K562 (cell line): ENCODE measurements around the gene CLCN6. TPM values are rescaled to one million over a fixed set of nuclear protein-coding genes. Genes with fewer than 3 reads are reported as not detected.

Experiments used
- ATAC-seq: fragments of 200-7000 bp; cut with Tn5 transposase; 3 replicates; pipeline ENCODE4 v1.9.1; 2020; ENCODE audit warnings: moderate library complexity
- BruUV-seq: library from RNA; stranded (reverse); fragments of 400-500 nt; replicated peaks from 2 replicates; lab custom pipeline; 2021; lab: Mats Ljungman, UMichigan
- CTCF ChIA-PET: fragments of 300-600 bp; formaldehyde crosslinking; extraction: SDS; loops from one replicate; lab custom pipeline; 2021; ENCODE audit warnings: low intra/inter-chr PET ratio; lab: Yijun Ruan, JAX
- POLR2A ChIA-PET: fragments of 300-600, 350-650 bp; sonication (Branson Sonifier 250); formaldehyde crosslinking; extraction: SDS; loops from one replicate; lab custom pipeline; 2021; ENCODE audit warnings: antibody characterized with exemption, inconsistent platforms; lab: Yijun Ruan, JAX
- DNase-seq, 4 experiments: peaks; one replicate each; pipeline versions ENCODE4 v3.0.0 to v3.0.0-alpha.2; 2011 to 2018; ENCODE audit warnings: low spot score in 3 of 4, mixed read lengths in 3 of 4; ENCODE audit errors: extremely low read depth in 1 of 4
- FAIRE-seq: peaks from 2 replicates; lab custom pipeline; 2011; peaks lifted over from hg19 to GRCh38; lab: Jason Lieb, UNC
- H2AFZ ChIP-seq: 2 replicates; pipeline ENCODE4 v1.6.0; 2011; ENCODE audit warnings: low read depth, low read length, control low read depth, inconsistent platforms
- H3K27ac ChIP-seq: fragments of 200-600 bp; 3 replicates; pipeline ENCODE4 v1.8.0; 2011; ENCODE audit warnings: low read depth, mild to moderate bottlenecking, control low read depth, inconsistent platforms, low read length, moderate library complexity, mixed read lengths; ENCODE audit errors: extremely low read depth
- H3K27me3 ChIP-seq, 2 experiments: fragments of 300-600 bp in 1 of 2; 2 replicates in 1 of 2; 3 replicates in 1 of 2; pipeline versions ENCODE4 v1.6.0 to v1.8.0; 2011; ENCODE audit warnings: inconsistent platforms in 2 of 2, low read length in 2 of 2, mild to moderate bottlenecking in 1 of 2, mixed read lengths in 1 of 2, moderate library complexity in 1 of 2; ENCODE audit not compliant: control insufficient read depth in 2 of 2, insufficient read depth in 2 of 2
- H3K36me3 ChIP-seq: fragments of 300-600 bp; 3 replicates; pipeline ENCODE4 v1.8.0; 2011; ENCODE audit warnings: mild to moderate bottlenecking, low read length, inconsistent platforms; ENCODE audit not compliant: control insufficient read depth, insufficient read depth
- H3K4me1 ChIP-seq, 2 experiments: fragments of 200-600 bp in 1 of 2; replicated peaks in 1 of 2; 2 replicates in 1 of 2; 3 replicates in 1 of 2; pipeline versions ENCODE4 v1.5.1 to v1.8.0; 2011; ENCODE audit warnings: inconsistent platforms in 2 of 2, low read length in 2 of 2, mild to moderate bottlenecking in 1 of 2, mixed read lengths in 1 of 2, moderate library complexity in 1 of 2; ENCODE audit not compliant: control insufficient read depth in 2 of 2, insufficient read depth in 2 of 2
- H3K4me2 ChIP-seq: 2 replicates; pipeline ENCODE4 v1.6.1; 2011; ENCODE audit warnings: low read length, control low read depth, inconsistent platforms, mixed read lengths; ENCODE audit not compliant: insufficient read depth
- H3K4me3 ChIP-seq: fragments of 200-600 bp; sonication (generic), shearing (Covaris generic); 2 replicates; pipeline ENCODE4 v1.5.1; 2016; ENCODE audit warnings: control low read depth, inconsistent platforms
- H3K79me2 ChIP-seq: fragments of 200-600 bp; 3 replicates; pipeline ENCODE4 v1.8.0; 2011; ENCODE audit warnings: low read length, inconsistent platforms; ENCODE audit not compliant: control insufficient read depth, insufficient read depth
- H3K9ac ChIP-seq, 2 experiments: 2 replicates each; pipeline versions ENCODE4 v1.6.0 to v1.6.1; 2011; ENCODE audit warnings: low read depth in 2 of 2, low read length in 2 of 2, control low read depth in 1 of 2, inconsistent platforms in 1 of 2, mild to moderate bottlenecking in 1 of 2, mixed read lengths in 1 of 2; ENCODE audit not compliant: insufficient read depth in 1 of 2
- H3K9me1 ChIP-seq: one replicate; pipeline ENCODE4 v1.6.0; 2011; ENCODE audit warnings: inconsistent platforms, mild to moderate bottlenecking, low read length, moderate library complexity; ENCODE audit not compliant: control insufficient read depth, insufficient read depth
- H3K9me3 ChIP-seq: replicated peaks from 2 replicates; pipeline ENCODE4 v1.5.1; 2011; ENCODE audit warnings: low read depth, low read length, inconsistent platforms; ENCODE audit not compliant: control insufficient read depth, insufficient read depth
- H4K20me1 ChIP-seq: replicated peaks from 2 replicates; pipeline ENCODE4 v1.6.1; 2011; ENCODE audit warnings: low read length, inconsistent platforms, mixed read lengths; ENCODE audit not compliant: control insufficient read depth, insufficient read depth
- ELF4 ChIP-seq: fragments of 450-650 bp; formaldehyde crosslinking; IDR thresholded peaks from 2 replicates; pipeline ENCODE4 v1.4.0; 2022; ENCODE audit warnings: missing genetic modification characterization
- ETV5 ChIP-seq: sonication (generic); formaldehyde crosslinking; IDR thresholded peaks from 2 replicates; pipeline ENCODE4 v1.4.0; 2020; ENCODE audit warnings: low read depth, mild to moderate bottlenecking, missing genetic modification reagents
- MTA1 ChIP-seq: fragments of 450-650 bp; IDR thresholded peaks from 2 replicates; pipeline ENCODE4 v1.6.1; 2017; ENCODE audit warnings: borderline replicate concordance
- ZNF143 ChIP-seq: sonication (generic); formaldehyde crosslinking; IDR thresholded peaks from 2 replicates; pipeline ENCODE4 v1.9.0; 2022; ENCODE audit warnings: mild to moderate bottlenecking, missing genetic modification reagents
- WGBS: fragments of 100-300 bp; shearing (Covaris generic); methylation state at CpG from one replicate; pipeline ENCODE4 v1.1.6; 2016; ENCODE audit warnings: low coverage, mixed read lengths; ENCODE audit not compliant: insufficient coverage; ENCODE audit errors: missing lambda C conversion rate; 5-methylcytosine and 5-hydroxymethylcytosine counted together
- in situ Hi-C: fragments of 300-500 bp; cut with MboI; formaldehyde crosslinking; loops from 4 replicates; pipeline ENCODE4 v1.15.0; 2018; ENCODE audit warnings: inconsistent platforms, mixed read lengths
- intact Hi-C: fragments of 100-400 bp; cut with micrococcal nuclease; formaldehyde crosslinking; loops from 2 replicates; pipeline ENCODE4 v1.14.2; 2022
- polyA plus RNA-seq, 8 experiments: library from polyadenylated mRNA; depleted of rRNA in 4 of 8; stranded (reverse) in 5 of 8; unstranded in 3 of 8; fragments of >200 nt; fragmentation: Nextera tagmentation in 2 of 8; fragmentation: Illumina TruSeq in 1 of 8; extraction: Ambion mirVana in 2 of 8; extraction: Trizol in 1 of 8; gene quantifications; 2 replicates each; pipeline versions ENCODE4 v1.2.1 to v1.2.3, GENCODE V29; 2011 to 2014; ENCODE audit warnings: inconsistent platforms in 1 of 8, missing spikeins in 1 of 8
- total RNA-seq, 7 experiments: library from RNA; depleted of rRNA in 6 of 7; stranded (reverse); fragments of >200 nt in 6 of 7; fragmentation: Illumina TruSeq in 2 of 7; extraction: Trizol in 2 of 7; gene quantifications; 2 replicates each; pipeline versions ENCODE4 v1.2.1 to v1.2.3, GENCODE V29; 2011 to 2021; ENCODE audit warnings: low replicate concordance in 1 of 7
- TF ChIP-seq, protein P1 (sequence below): fragments of 250-450 bp; sonication (Bioruptor Pico); IDR thresholded peaks from 2 replicates; pipeline ENCODE4 v1.8.0; 2021; ENCODE audit warnings: mild to moderate bottlenecking, moderate library complexity

Gene CLCN6
- total and polyA plus RNA-seq, 9 of the 15 experiments (the other 6 are each of a cell fraction or from before 2014, with no cell fraction given) = 2.0 to 21.8 (median 13.6) TPM

DNA sequence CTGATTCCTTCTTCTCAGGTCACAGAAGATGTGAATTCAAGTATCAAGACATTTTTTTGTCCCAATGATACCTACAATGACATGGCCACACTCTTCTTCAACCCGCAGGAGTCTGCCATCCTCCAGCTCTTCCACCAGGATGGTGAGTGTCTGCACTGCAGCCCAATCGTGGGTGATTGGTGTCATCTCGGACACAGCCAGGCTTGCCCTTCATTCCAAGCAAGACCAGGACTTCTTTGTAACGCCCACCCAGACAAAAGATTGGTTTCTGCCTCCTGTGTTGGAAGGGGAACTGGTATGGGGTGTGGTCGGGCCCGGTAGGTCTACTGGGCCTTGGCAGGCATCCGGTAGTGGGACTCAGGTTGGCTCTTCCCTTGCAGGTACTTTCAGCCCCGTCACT, 27.5 kb downstream of the CLCN6 start (continued):
- TF ChIP-seq, protein P1, sequence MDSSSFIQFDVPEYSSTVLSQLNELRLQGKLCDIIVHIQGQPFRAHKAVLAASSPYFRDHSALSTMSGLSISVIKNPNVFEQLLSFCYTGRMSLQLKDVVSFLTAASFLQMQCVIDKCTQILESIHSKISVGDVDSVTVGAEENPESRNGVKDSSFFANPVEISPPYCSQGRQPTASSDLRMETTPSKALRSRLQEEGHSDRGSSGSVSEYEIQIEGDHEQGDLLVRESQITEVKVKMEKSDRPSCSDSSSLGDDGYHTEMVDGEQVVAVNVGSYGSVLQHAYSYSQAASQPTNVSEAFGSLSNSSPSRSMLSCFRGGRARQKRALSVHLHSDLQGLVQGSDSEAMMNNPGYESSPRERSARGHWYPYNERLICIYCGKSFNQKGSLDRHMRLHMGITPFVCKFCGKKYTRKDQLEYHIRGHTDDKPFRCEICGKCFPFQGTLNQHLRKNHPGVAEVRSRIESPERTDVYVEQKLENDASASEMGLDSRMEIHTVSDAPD (CRISPR knock-in tag) = no peak
- no peak for TF ChIP-seq ELF4 (CRISPR knock-in tag)

DNA sequence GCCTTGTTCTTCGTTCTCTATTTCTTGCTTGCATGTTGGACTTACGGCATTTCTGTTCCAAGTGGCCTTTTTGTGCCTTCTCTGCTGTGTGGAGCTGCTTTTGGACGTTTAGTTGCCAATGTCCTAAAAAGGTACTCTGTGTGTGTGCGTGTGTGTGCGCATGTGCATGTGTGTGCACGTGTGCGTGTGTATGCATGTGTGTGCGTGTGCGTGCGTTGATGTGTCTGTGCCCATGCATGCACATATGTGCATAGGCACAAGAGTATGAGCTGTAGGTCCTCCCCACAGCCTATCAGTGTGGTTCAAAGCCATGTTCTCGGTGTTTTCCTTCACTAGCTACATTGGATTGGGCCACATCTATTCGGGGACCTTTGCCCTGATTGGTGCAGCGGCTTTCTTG, 27.9 kb downstream of the CLCN6 start:
- CTCF ChIA-PET = no interaction called here
- ATAC-seq (no peak), DNase-seq (no peak), FAIRE-seq (no peak)
- no peak overlapping the region for H2AFZ ChIP-seq
- no peaks in the 10 kb centered on the region for H3K9me1 ChIP-seq
- H3K9ac ChIP-seq = peak overlapping the region in 1 of 2 experiments; percentile 22; a peak in 1 of 4 replicates
- H3K36me3 ChIP-seq = peaks cover 95% of the 10 kb centered on the region
- H3K4me2 ChIP-seq = no peak overlapping the region
- H3K79me2 ChIP-seq = no peaks in the 10 kb centered on the region
- TF ChIP-seq ZNF143 (CRISPR knock-in tag) (0 out of 2 replicates have a peak, but pooled peaks have one; percentile 29), ETV5 (CRISPR knock-in tag) (no peak), MTA1 (no peak)
- H3K4me1 ChIP-seq = peaks cover 7 to 13% of the 10 kb centered on the region in 2 experiments; a peak in 3 of 5 replicates
- in situ Hi-C loops = no loop called here
- BruUV-seq = no TSS peak
- no peak overlapping the region for H3K4me3 ChIP-seq
- 94% methylated on average over 13 of the region's 13 CpGs for WGBS
- H3K27ac ChIP-seq = no peak overlapping the region
- H3K27me3 ChIP-seq = no peaks in the 10 kb centered on the region
- no peaks in the 10 kb centered on the region for H4K20me1 ChIP-seq
- intact Hi-C loops = no loop called here
- POLR2A ChIA-PET = interaction anchor here (0.7 to 5.0 kb wide), 2 partner anchors 75 to 190 kb away, joined by 3 to 72 read pairs; no protein-coding TSS in a partner anchor
- H3K9me3 ChIP-seq = no peaks in the 10 kb centered on the region
